ENCODE data around the gene POLR2J3. TPM values are rescaled to one million over a fixed set of nuclear protein-coding genes. Genes with fewer than 3 reads are reported as not detected.
"Not testable (repeated sequence)": the region's sequence is repeated elsewhere in the genome, so short reads cannot be mapped to it uniquely, and the experiment has no call there.

Gene POLR2J3
- total and polyA plus RNA-seq, 2 donors (not counting 1 experiment from before 2014, with no cell fraction given): 166 to 192 TPM

- intact Hi-C loops (cut with micrococcal nuclease); H3K9me3 ChIP-seq (ENCODE audit: control extremely low read depth in 1 of 3, control insufficient read depth in 2 of 3, insufficient read depth in 1 of 3, low read length in 2 of 3); CTCF ChIA-PET; H3K27ac Mint-ChIP-seq; ATAC-seq (ENCODE audit: low read depth); H3K27ac ChIP-seq (ENCODE audit: low read length in 2 of 2); H3K4me3 Mint-ChIP-seq; H3K4me3 ChIP-seq (ENCODE audit: control extremely low read depth in 1 of 5, extremely low read depth in 1 of 5, insufficient read depth in 1 of 5, low read depth in 2 of 5, low read length in 4 of 5); H4K20me1 ChIP-seq (ENCODE audit: control insufficient read depth, insufficient read depth, low read length, poor library complexity, severe bottlenecking); H3K9me3 Mint-ChIP-seq (ENCODE audit: insufficient read depth); POLR2A ChIA-PET; H3K4me2 ChIP-seq (replicated peaks; ENCODE audit: low read depth, low read length, poor library complexity, severe bottlenecking); H3K36me3 ChIP-seq (replicated peaks in 1 of 2; ENCODE audit: control extremely low read depth in 1 of 2, control insufficient read depth in 1 of 2, extremely low read depth in 1 of 2, insufficient read depth in 2 of 2, low read length in 1 of 2); H3K27me3 ChIP-seq (replicated peaks in 1 of 4; ENCODE audit: control extremely low read depth in 1 of 4, control insufficient read depth in 3 of 4, insufficient read depth in 4 of 4, low read length in 3 of 4); H2AFZ ChIP-seq (ENCODE audit: insufficient read depth, low read depth, low read length, poor library complexity, severe bottlenecking); H3K79me2 ChIP-seq (ENCODE audit: control insufficient read depth, insufficient read depth, low read length); H3K4me1 ChIP-seq (ENCODE audit: control insufficient read depth in 2 of 2, insufficient read depth in 2 of 2, low read length in 2 of 2); H3K4me1 Mint-ChIP-seq; H3K9ac ChIP-seq (ENCODE audit: low read length); H3K27me3 Mint-ChIP-seq; DNase-seq: not testable (repeated sequence)
- WGBS (ENCODE audit: insufficient coverage): no CpG with 5 or more reads among the region's 3 CpGs
Observed at GRCh38 chr7:102576363-102576762, 4.0 kb upstream of the POLR2J3 start.

- H3K27me3 Mint-ChIP-seq; H3K27ac ChIP-seq (ENCODE audit: low read length in 2 of 2); CTCF ChIA-PET; H3K4me1 ChIP-seq (ENCODE audit: control insufficient read depth in 2 of 2, insufficient read depth in 2 of 2, low read length in 2 of 2); H3K4me3 Mint-ChIP-seq; H3K4me2 ChIP-seq (replicated peaks; ENCODE audit: low read depth, low read length, poor library complexity, severe bottlenecking); H3K9me3 ChIP-seq (ENCODE audit: control extremely low read depth in 1 of 3, control insufficient read depth in 2 of 3, insufficient read depth in 1 of 3, low read length in 2 of 3); H3K27me3 ChIP-seq (replicated peaks in 1 of 4; ENCODE audit: control extremely low read depth in 1 of 4, control insufficient read depth in 3 of 4, insufficient read depth in 4 of 4, low read length in 3 of 4); H3K9me3 Mint-ChIP-seq (ENCODE audit: insufficient read depth); DNase-seq; H3K4me1 Mint-ChIP-seq; ATAC-seq (ENCODE audit: low read depth); H3K36me3 ChIP-seq (replicated peaks in 1 of 2; ENCODE audit: control extremely low read depth in 1 of 2, control insufficient read depth in 1 of 2, extremely low read depth in 1 of 2, insufficient read depth in 2 of 2, low read length in 1 of 2); H3K27ac Mint-ChIP-seq; POLR2A ChIA-PET; H2AFZ ChIP-seq (ENCODE audit: insufficient read depth, low read depth, low read length, poor library complexity, severe bottlenecking); H4K20me1 ChIP-seq (ENCODE audit: control insufficient read depth, insufficient read depth, low read length, poor library complexity, severe bottlenecking); H3K79me2 ChIP-seq (ENCODE audit: control insufficient read depth, insufficient read depth, low read length); H3K9ac ChIP-seq (ENCODE audit: low read length); intact Hi-C loops (cut with micrococcal nuclease); H3K4me3 ChIP-seq (ENCODE audit: control extremely low read depth in 1 of 5, extremely low read depth in 1 of 5, insufficient read depth in 1 of 5, low read depth in 2 of 5, low read length in 4 of 5): not testable (repeated sequence)
- WGBS (ENCODE audit: insufficient coverage): no CpG with 5 or more reads among the region's 6 CpGs
Observed at GRCh38 chr7:102574607-102575006, 2.2 kb upstream of the POLR2J3 start.

- H3K79me2 ChIP-seq (ENCODE audit: control insufficient read depth, insufficient read depth, low read length); H3K9me3 ChIP-seq (ENCODE audit: control extremely low read depth in 1 of 3, control insufficient read depth in 2 of 3, insufficient read depth in 1 of 3, low read length in 2 of 3); H3K27ac ChIP-seq (ENCODE audit: low read length in 2 of 2); H3K9me3 Mint-ChIP-seq (ENCODE audit: insufficient read depth); ATAC-seq (ENCODE audit: low read depth); H3K36me3 ChIP-seq (replicated peaks in 1 of 2; ENCODE audit: control extremely low read depth in 1 of 2, control insufficient read depth in 1 of 2, extremely low read depth in 1 of 2, insufficient read depth in 2 of 2, low read length in 1 of 2); intact Hi-C loops (cut with micrococcal nuclease); H4K20me1 ChIP-seq (ENCODE audit: control insufficient read depth, insufficient read depth, low read length, poor library complexity, severe bottlenecking); H3K4me1 Mint-ChIP-seq; H3K27ac Mint-ChIP-seq; POLR2A ChIA-PET; H3K9ac ChIP-seq (ENCODE audit: low read length); H2AFZ ChIP-seq (ENCODE audit: insufficient read depth, low read depth, low read length, poor library complexity, severe bottlenecking); H3K4me1 ChIP-seq (ENCODE audit: control insufficient read depth in 2 of 2, insufficient read depth in 2 of 2, low read length in 2 of 2); H3K27me3 ChIP-seq (replicated peaks in 1 of 4; ENCODE audit: control extremely low read depth in 1 of 4, control insufficient read depth in 3 of 4, insufficient read depth in 4 of 4, low read length in 3 of 4); H3K4me3 Mint-ChIP-seq; H3K4me2 ChIP-seq (replicated peaks; ENCODE audit: low read depth, low read length, poor library complexity, severe bottlenecking); H3K27me3 Mint-ChIP-seq; CTCF ChIA-PET; H3K4me3 ChIP-seq (ENCODE audit: control extremely low read depth in 1 of 5, extremely low read depth in 1 of 5, insufficient read depth in 1 of 5, low read depth in 2 of 5, low read length in 4 of 5): not testable (repeated sequence)
- no CpG with 5 or more reads among the region's 11 CpGs for WGBS (ENCODE audit: insufficient coverage)
- peak; percentile 0 for DNase-seq
Observed at GRCh38 chr7:102568620-102569019, 3.8 kb downstream of the POLR2J3 start.

- CTCF ChIA-PET; H4K20me1 ChIP-seq (ENCODE audit: control insufficient read depth, insufficient read depth, low read length, poor library complexity, severe bottlenecking); H3K27ac ChIP-seq (ENCODE audit: low read length in 2 of 2); H3K4me3 Mint-ChIP-seq; H3K79me2 ChIP-seq (ENCODE audit: control insufficient read depth, insufficient read depth, low read length); H3K4me3 ChIP-seq (ENCODE audit: control extremely low read depth in 1 of 5, extremely low read depth in 1 of 5, insufficient read depth in 1 of 5, low read depth in 2 of 5, low read length in 4 of 5); H3K9me3 Mint-ChIP-seq (ENCODE audit: insufficient read depth); H3K4me2 ChIP-seq (replicated peaks; ENCODE audit: low read depth, low read length, poor library complexity, severe bottlenecking); DNase-seq; intact Hi-C loops (cut with micrococcal nuclease); H3K27me3 Mint-ChIP-seq; H2AFZ ChIP-seq (ENCODE audit: insufficient read depth, low read depth, low read length, poor library complexity, severe bottlenecking); ATAC-seq (ENCODE audit: low read depth); H3K36me3 ChIP-seq (replicated peaks in 1 of 2; ENCODE audit: control extremely low read depth in 1 of 2, control insufficient read depth in 1 of 2, extremely low read depth in 1 of 2, insufficient read depth in 2 of 2, low read length in 1 of 2); H3K4me1 Mint-ChIP-seq; H3K9ac ChIP-seq (ENCODE audit: low read length); H3K27me3 ChIP-seq (replicated peaks in 1 of 4; ENCODE audit: control extremely low read depth in 1 of 4, control insufficient read depth in 3 of 4, insufficient read depth in 4 of 4, low read length in 3 of 4); H3K4me1 ChIP-seq (ENCODE audit: control insufficient read depth in 2 of 2, insufficient read depth in 2 of 2, low read length in 2 of 2); H3K27ac Mint-ChIP-seq; POLR2A ChIA-PET; H3K9me3 ChIP-seq (ENCODE audit: control extremely low read depth in 1 of 3, control insufficient read depth in 2 of 3, insufficient read depth in 1 of 3, low read length in 2 of 3): not testable (repeated sequence)
- no CpG with 5 or more reads among the region's 6 CpGs for WGBS (ENCODE audit: insufficient coverage)
Observed at GRCh38 chr7:102550808-102551422, 21.5 kb downstream of the POLR2J3 start, which contains the start of gene SPDYE2. TSS of gene SPDYE2 (plus strand) at chr7:102551226. CDS start at chr7:102553256, 2,030 bp downstream.

All from B cell (primary cell).